K562 treated with DMSO at 1 percent for 24 hours (cell line): ENCODE results near the gene SLCO1A2. TPM values are rescaled to one million over a fixed set of nuclear protein-coding genes. Genes with fewer than 3 reads are reported as not detected.

Source experiments
- total RNA-seq: library from RNA; unstranded; fragments of 300-600 nt; gene quantifications from 2 replicates; pipeline ENCODE4 v1.2.3, GENCODE V29; 2022; ENCODE audit warnings: low read depth; ENCODE audit not compliant: insufficient read depth

The SLCO1A2 gene, protein sequence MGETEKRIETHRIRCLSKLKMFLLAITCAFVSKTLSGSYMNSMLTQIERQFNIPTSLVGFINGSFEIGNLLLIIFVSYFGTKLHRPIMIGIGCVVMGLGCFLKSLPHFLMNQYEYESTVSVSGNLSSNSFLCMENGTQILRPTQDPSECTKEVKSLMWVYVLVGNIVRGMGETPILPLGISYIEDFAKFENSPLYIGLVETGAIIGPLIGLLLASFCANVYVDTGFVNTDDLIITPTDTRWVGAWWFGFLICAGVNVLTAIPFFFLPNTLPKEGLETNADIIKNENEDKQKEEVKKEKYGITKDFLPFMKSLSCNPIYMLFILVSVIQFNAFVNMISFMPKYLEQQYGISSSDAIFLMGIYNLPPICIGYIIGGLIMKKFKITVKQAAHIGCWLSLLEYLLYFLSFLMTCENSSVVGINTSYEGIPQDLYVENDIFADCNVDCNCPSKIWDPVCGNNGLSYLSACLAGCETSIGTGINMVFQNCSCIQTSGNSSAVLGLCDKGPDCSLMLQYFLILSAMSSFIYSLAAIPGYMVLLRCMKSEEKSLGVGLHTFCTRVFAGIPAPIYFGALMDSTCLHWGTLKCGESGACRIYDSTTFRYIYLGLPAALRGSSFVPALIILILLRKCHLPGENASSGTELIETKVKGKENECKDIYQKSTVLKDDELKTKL
- 3.6 and 4.0 TPM in 2 replicates for total RNA-seq

DNA sequence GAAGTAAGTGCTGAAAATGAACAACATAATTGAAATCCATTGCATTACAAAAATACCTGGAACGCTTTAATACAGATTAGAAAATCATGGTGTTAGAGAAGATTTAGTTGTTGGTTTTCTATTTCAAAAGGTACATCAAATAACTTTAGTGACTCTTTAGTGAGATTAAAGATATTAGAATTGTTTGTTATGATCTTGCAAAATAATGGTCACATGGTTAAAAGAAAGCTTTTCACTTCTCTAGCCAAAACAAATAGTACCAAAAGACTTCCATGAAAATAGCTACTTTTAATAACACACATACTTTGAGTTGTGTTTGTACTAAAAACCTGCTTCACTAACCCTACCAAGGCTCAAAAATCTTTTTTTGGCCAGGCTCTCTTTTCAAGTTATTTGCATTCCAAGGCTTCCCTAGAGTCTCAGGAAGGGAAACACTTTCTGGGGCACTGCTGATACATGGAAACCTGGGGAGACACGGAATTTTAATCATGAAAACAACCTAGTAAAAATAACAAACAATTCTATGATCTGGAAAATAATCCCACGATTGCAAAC, at the start of gene SLCO1A2:
SLCO1A2 (minus strand) TSS at position 147 of the 555 bp plus-strand sequence. CDS start 270 bp downstream, outside the sequence.

DNA sequence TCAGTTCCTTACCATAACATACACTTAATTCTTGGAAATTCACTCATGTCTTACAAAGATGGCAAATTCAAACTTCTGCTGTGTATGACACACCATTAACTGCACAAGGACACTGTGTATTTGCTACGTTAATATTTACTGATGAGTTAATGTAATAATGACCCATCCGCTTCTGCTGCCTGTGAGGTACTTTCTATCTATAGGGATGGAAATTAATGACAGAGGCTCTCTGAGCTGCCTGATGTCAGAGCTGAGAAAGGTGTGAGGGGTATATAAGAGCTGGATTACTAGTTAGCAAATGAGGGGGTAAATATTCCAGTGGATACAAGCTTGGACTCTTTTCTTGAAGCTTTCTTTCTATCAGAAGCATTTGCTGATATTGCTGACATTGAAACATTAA, 37.9 kb upstream of the SLCO1A2 start, which contains the start of gene IAPP:
IAPP (plus strand) TSS at position 301 of the 400 bp plus-strand sequence. CDS start 450 bp downstream, outside the sequence.

Other genes with a start within 250 kb of the SLCO1A2 start
- gene SLCO1B1, start 203.7 kb downstream of the SLCO1A2 start, total RNA-seq = not detected in 2 replicates
- not detected in 2 replicates for gene IAPP, start 38.0 kb upstream of the SLCO1A2 start, total RNA-seq
- 2.9 and 4.0 TPM in 2 replicates for gene PYROXD1, start 102.7 kb upstream of the SLCO1A2 start, total RNA-seq
- 28.3 and 29.4 TPM in 2 replicates for gene RECQL, start 166.7 kb upstream of the SLCO1A2 start, total RNA-seq
- gene GOLT1B, start 166.9 kb upstream of the SLCO1A2 start, total RNA-seq = 7.7 and 67.5 TPM in 2 replicates
- gene SPX, start 191.4 kb upstream of the SLCO1A2 start, total RNA-seq = 0.49 and 0.91 TPM in 2 replicates